Keratinocyte (primary cell): Measurements from ENCODE around the gene BNIP2. TPM values are rescaled to one million over a fixed set of nuclear protein-coding genes. Genes with fewer than 3 reads are reported as not detected.
"Not testable (repeated sequence)": the region's sequence is repeated elsewhere in the genome, so short reads cannot be mapped to it uniquely, and the experiment has no call there.

ENCODE experiments used
- DNase-seq: peaks from one replicate; pipeline ENCODE4 v3.0.0-alpha.2; 2011; ENCODE audit warnings: low read depth, missing footprints, low spot score
- FAIRE-seq: peaks from 2 replicates; lab custom pipeline; 2011; peaks lifted over from hg19 to GRCh38; lab: Jason Lieb, UNC
- H2AFZ ChIP-seq: 2 replicates; pipeline ENCODE4 v1.6.0; 2012; ENCODE audit warnings: low read length, control low read depth, inconsistent platforms; ENCODE audit not compliant: control insufficient read depth
- H3K27ac ChIP-seq: 2 replicates; pipeline ENCODE4 v1.5.1; 2011; ENCODE audit warnings: low read length; ENCODE audit not compliant: control insufficient read depth, insufficient read depth
- H3K27me3 ChIP-seq: 3 replicates; pipeline ENCODE4 v1.6.0; 2011; ENCODE audit warnings: low read length; ENCODE audit not compliant: control insufficient read depth, insufficient read depth; ENCODE audit errors: extremely low read depth
- H3K36me3 ChIP-seq, 2 experiments: 2 replicates in 1 of 2; 3 replicates in 1 of 2; pipeline ENCODE4 v1.5.1; 2011; ENCODE audit warnings: low read length in 2 of 2, mild to moderate bottlenecking in 1 of 2; ENCODE audit not compliant: control insufficient read depth in 2 of 2, insufficient read depth in 2 of 2; ENCODE audit errors: extremely low read depth in 1 of 2
- H3K4me1 ChIP-seq: 3 replicates; pipeline ENCODE4 v1.5.1; 2011; ENCODE audit warnings: low read length; ENCODE audit not compliant: control insufficient read depth, insufficient read depth; ENCODE audit errors: extremely low read depth
- H3K4me2 ChIP-seq: 3 replicates; pipeline ENCODE4 v1.6.0; 2011; ENCODE audit warnings: low read depth, low read length; ENCODE audit not compliant: control insufficient read depth, insufficient read depth; ENCODE audit errors: extremely low read depth
- H3K4me3 ChIP-seq, 3 experiments: fragments of 200-600 bp in 1 of 3; sonication (generic) in 1 of 3; 2 replicates in 2 of 3; 3 replicates in 1 of 3; pipeline ENCODE4 v1.5.1; 2011 to 2016; ENCODE audit warnings: low read length in 3 of 3, mild to moderate bottlenecking in 3 of 3, control low read depth in 2 of 3, inconsistent platforms in 1 of 3, low read depth in 1 of 3, mixed read lengths in 1 of 3, mixed run types in 1 of 3, moderate library complexity in 1 of 3; ENCODE audit not compliant: control insufficient read depth in 2 of 3, insufficient read depth in 2 of 3; ENCODE audit errors: extremely low read depth in 1 of 3
- H3K79me2 ChIP-seq: 2 replicates; pipeline ENCODE4 v1.6.0; 2012; ENCODE audit warnings: low read length; ENCODE audit not compliant: control insufficient read depth, insufficient read depth
- H3K9ac ChIP-seq: 3 replicates; pipeline ENCODE4 v1.6.0; 2011; ENCODE audit warnings: low read length; ENCODE audit not compliant: control insufficient read depth, insufficient read depth; ENCODE audit errors: extremely low read depth
- H3K9me1 ChIP-seq: 3 replicates; pipeline ENCODE4 v1.6.0; 2011; ENCODE audit warnings: low read length; ENCODE audit not compliant: control insufficient read depth, insufficient read depth; ENCODE audit errors: extremely low read depth
- H3K9me3 ChIP-seq: 2 replicates; pipeline ENCODE4 v1.5.1; 2012; ENCODE audit warnings: low read depth, low read length; ENCODE audit not compliant: control insufficient read depth
- H4K20me1 ChIP-seq: 3 replicates; pipeline ENCODE4 v1.6.0; 2011; ENCODE audit warnings: low read length; ENCODE audit not compliant: control insufficient read depth, insufficient read depth; ENCODE audit errors: extremely low read depth
- EZH2 ChIP-seq: IDR thresholded peaks from one replicate; pipeline ENCODE4 v1.6.1; 2012; ENCODE audit warnings: inconsistent platforms, mild to moderate bottlenecking, low read length, moderate library complexity
- dilution Hi-C: fragments of 300-500 bp; cut with MboI; formaldehyde crosslinking; loops from one replicate; pipeline ENCODE4 v1.7.0; 2020; ENCODE audit warnings: low sequenced_read_pairs; ENCODE audit not compliant: extremely low pct_ligation_motif_present
- polyA plus RNA-seq, 5 experiments: library from polyadenylated mRNA; depleted of rRNA in 3 of 5; stranded (reverse) in 3 of 5; stranded (forward) in 1 of 5; unstranded in 1 of 5; fragments of >200 nt; gene quantifications; 1 replicate in 1 of 5; 2 replicates in 3 of 5; 3 replicates in 1 of 5; pipeline versions ENCODE4 v1.2.1 to v1.2.3, GENCODE V29; 2011 to 2012; ENCODE audit warnings: missing spikeins in 2 of 5, low read depth in 1 of 5, low replicate concordance in 1 of 5
- TF ChIP-seq, protein P1 (sequence below), 3 experiments: IDR thresholded peaks in 1 of 3; conservative IDR thresholded peaks in 1 of 3; optimal IDR thresholded peaks in 1 of 3; 2 replicates in 2 of 3; 3 replicates in 1 of 3; pipeline versions ENCODE3 to v1.5.1; 2011; ENCODE audit warnings: low read length in 3 of 3, mild to moderate bottlenecking in 3 of 3, moderate library complexity in 2 of 3, control low read depth in 1 of 3, inconsistent platforms in 1 of 3; ENCODE audit not compliant: insufficient read depth in 2 of 3; ENCODE audit errors: extremely low read depth in 1 of 3

Gene BNIP2
- polyA plus RNA-seq, 1 donor (not counting 4 experiments of a cell fraction or from before 2014, with no cell fraction given), result 57.4 TPM

- Histone ChIP-seq H3K9me3 (no peaks in the 10 kb centered on the region), H3K27me3 (no peaks in the 10 kb centered on the region), H3K4me1 (peaks cover 42% of the 10 kb centered on the region), H3K27ac (no peak overlapping the region), H2AFZ (no peak overlapping the region), H3K9ac (no peak overlapping the region), H4K20me1 (no peaks in the 10 kb centered on the region), H3K4me3 (no peak overlapping the region), H3K4me2 (no peak overlapping the region), H3K36me3 (no peaks in the 10 kb centered on the region), H3K79me2 (no peaks in the 10 kb centered on the region), H3K9me1 (no peaks in the 10 kb centered on the region)
- FAIRE-seq, result peak; percentile 32
- TF ChIP-seq, protein P1, sequence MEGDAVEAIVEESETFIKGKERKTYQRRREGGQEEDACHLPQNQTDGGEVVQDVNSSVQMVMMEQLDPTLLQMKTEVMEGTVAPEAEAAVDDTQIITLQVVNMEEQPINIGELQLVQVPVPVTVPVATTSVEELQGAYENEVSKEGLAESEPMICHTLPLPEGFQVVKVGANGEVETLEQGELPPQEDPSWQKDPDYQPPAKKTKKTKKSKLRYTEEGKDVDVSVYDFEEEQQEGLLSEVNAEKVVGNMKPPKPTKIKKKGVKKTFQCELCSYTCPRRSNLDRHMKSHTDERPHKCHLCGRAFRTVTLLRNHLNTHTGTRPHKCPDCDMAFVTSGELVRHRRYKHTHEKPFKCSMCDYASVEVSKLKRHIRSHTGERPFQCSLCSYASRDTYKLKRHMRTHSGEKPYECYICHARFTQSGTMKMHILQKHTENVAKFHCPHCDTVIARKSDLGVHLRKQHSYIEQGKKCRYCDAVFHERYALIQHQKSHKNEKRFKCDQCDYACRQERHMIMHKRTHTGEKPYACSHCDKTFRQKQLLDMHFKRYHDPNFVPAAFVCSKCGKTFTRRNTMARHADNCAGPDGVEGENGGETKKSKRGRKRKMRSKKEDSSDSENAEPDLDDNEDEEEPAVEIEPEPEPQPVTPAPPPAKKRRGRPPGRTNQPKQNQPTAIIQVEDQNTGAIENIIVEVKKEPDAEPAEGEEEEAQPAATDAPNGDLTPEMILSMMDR (optimal IDR thresholded peaks at IDR 0.05 in 1 of 3, IDR thresholded peaks at IDR 0.05 in 1 of 3, conservative IDR thresholded peaks at IDR 0.05 in 1 of 3; ENCODE audit: extremely low read depth in 1 of 3, insufficient read depth in 2 of 3, low read length in 3 of 3), result no peak
- no peak for DNase-seq
- dilution Hi-C loops, result no loop called here
Measured at GRCh38 chr15:59701880-59702279, 12.8 kb upstream of the BNIP2 start.

GRCh38 chr15:59699810-59700431, 10.8 kb upstream of the BNIP2 start:
- TF ChIP-seq, protein P1 (optimal IDR thresholded peaks at IDR 0.05 in 1 of 3, IDR thresholded peaks at IDR 0.05 in 1 of 3, conservative IDR thresholded peaks at IDR 0.05 in 1 of 3; ENCODE audit: extremely low read depth in 1 of 3, insufficient read depth in 2 of 3, low read length in 3 of 3), result no peak
- TF ChIP-seq EZH2, result no peak
- Histone ChIP-seq H3K4me2 (peak overlapping the region; percentile 71), H3K9me1 (no peaks in the 10 kb centered on the region), H3K9me3 (no peaks in the 10 kb centered on the region), H3K36me3 (no peaks in the 10 kb centered on the region), H2AFZ (peak overlapping the region; percentile 66), H3K79me2 (no peaks in the 10 kb centered on the region), H3K27me3 (no peaks in the 10 kb centered on the region), H4K20me1 (no peaks in the 10 kb centered on the region), H3K4me1 (peaks cover 42% of the 10 kb centered on the region), H3K9ac (no peak overlapping the region), H3K27ac (peak overlapping the region; percentile 71), H3K4me3 (peak overlapping the region in 1 of 3 experiments; percentile 40)
- FAIRE-seq, result peak; percentile 83
- dilution Hi-C loops, result no loop called here
- DNase-seq, result no peak

- H3K4me3 ChIP-seq, H4K20me1 ChIP-seq, H3K9ac ChIP-seq, H2AFZ ChIP-seq, FAIRE-seq, H3K27ac ChIP-seq, H3K9me3 ChIP-seq, H3K4me2 ChIP-seq, H3K9me1 ChIP-seq, H3K27me3 ChIP-seq, DNase-seq, dilution Hi-C loops, H3K79me2 ChIP-seq, H3K36me3 ChIP-seq: not testable (repeated sequence)
- H3K4me1 ChIP-seq, result peaks cover 42% of the 10 kb centered on the region
Measured at GRCh38 chr15:59698065-59698464, 8.9 kb upstream of the BNIP2 start.
